GM20000 (cell line): ENCODE measurements around the gene MBOAT2.

Experiments
- DNase-seq: peaks from one replicate; pipeline ENCODE4 v3.0.0; 2012; ENCODE audit warnings: low spot score
- CTCF ChIP-seq: IDR thresholded peaks from 2 replicates; pipeline ENCODE4 v1.5.1; 2012; ENCODE audit warnings: mild to moderate bottlenecking, control low read depth; ENCODE audit errors: extremely low read depth, missing control alignments

Gene MBOAT2

GRCh38 chr2:8853426-8853825 is 150.1 kb downstream of the MBOAT2 start:
- TF ChIP-seq CTCF, result no peak
- DNase-seq, result no peak

GRCh38 chr2:8851811-8852560 is 151.5 kb downstream of the MBOAT2 start:
- TF ChIP-seq CTCF, result no peak
- no peak for DNase-seq

DNA sequence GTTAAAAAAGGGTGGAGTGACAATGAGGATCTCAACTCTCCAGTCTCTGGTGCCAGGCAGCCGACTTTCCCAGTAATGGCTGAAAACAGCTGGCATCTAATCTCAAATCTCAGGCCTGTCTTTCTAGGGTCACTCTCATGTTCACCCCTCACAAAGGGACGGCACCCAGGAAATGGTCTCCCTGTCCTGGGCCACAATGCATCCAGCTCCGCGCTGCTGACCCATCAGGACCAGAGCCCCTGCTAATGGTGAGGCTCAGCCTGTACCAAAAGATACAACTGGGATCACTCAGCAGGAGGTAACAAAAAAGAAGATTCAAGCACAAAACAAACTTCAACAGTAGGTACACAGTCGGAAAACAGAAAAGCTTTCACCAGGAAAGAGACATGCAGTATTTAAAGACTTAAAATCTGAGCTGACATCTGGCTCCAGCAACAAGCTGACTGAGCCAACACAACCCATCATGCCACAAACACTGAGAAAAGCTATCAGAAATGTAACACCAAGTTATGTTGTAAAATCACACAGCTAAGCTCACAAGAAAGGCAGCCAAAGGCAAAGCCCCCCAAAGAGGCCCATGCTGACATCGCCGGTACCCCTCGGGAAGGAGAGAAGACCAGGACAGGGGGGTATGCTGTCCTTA is 152.5 kb downstream of the MBOAT2 start:
- no peak for TF ChIP-seq CTCF
- no peak for DNase-seq

- no peak for TF ChIP-seq CTCF
- DNase-seq, result no peak
These were observed 154.2 kb downstream of the MBOAT2 start for GRCh38 chr2:8849327-8849726.

- no peak for DNase-seq
These were observed 155.0 kb downstream of the MBOAT2 start for GRCh38 chr2:8848328-8849100.

DNA sequence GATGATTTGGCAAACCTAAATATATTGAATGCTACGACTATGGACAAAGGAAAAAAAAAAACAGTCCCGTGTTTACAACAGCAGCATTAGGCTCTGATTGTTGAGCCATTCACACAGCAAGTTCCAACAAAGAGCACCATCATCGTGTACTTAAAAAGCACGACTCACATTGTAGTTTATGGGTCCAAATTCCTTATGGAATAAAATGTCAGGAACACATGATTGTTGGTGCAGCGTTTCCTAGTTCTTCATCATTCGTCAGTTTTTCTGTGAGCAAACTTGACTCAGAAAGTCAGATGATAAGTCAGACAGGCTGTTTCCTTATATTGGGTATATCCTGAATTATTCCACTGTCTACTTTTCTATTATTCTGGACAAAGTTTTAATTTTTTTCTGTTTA is 156.1 kb downstream of the MBOAT2 start:
- no peak for TF ChIP-seq CTCF
- no peak for DNase-seq

More at GRCh38 chr2:8848328-8849100, 155.0 kb downstream of the MBOAT2 start:
- no peak for TF ChIP-seq CTCF

GRCh38 chr2:8841932-8842331 is 161.6 kb downstream of the MBOAT2 start:
- no peak for DNase-seq
- TF ChIP-seq CTCF, result no peak
